GM21825 (cell line): ENCODE data around the gene NFATC4.
"Not testable (repeated sequence)": the region's sequence is repeated elsewhere in the genome, so short reads cannot be mapped to it uniquely, and the experiment has no call there.

ENCODE experiments used
- ATAC-seq: cut with Tn5 transposase; IDR thresholded peaks from one replicate; pipeline ENCODE4 v1.9.1; 2021; ENCODE audit warnings: mild to moderate bottlenecking, moderate library complexity; ENCODE audit not compliant: unreplicated experiment

NFATC4 gene

GRCh38 chr14:24387009-24387345, 19.0 kb downstream of the NFATC4 start:
- no peak for ATAC-seq

GRCh38 chr14:24387579-24387978, 19.6 kb downstream of the NFATC4 start:
- ATAC-seq: not testable (repeated sequence)

- no peak for ATAC-seq
These were observed 20.6 kb downstream of the NFATC4 start for GRCh38 chr14:24388474-24389179.

- no peak for ATAC-seq
These were observed 21.4 kb downstream of the NFATC4 start for GRCh38 chr14:24389226-24389848.

DNA sequence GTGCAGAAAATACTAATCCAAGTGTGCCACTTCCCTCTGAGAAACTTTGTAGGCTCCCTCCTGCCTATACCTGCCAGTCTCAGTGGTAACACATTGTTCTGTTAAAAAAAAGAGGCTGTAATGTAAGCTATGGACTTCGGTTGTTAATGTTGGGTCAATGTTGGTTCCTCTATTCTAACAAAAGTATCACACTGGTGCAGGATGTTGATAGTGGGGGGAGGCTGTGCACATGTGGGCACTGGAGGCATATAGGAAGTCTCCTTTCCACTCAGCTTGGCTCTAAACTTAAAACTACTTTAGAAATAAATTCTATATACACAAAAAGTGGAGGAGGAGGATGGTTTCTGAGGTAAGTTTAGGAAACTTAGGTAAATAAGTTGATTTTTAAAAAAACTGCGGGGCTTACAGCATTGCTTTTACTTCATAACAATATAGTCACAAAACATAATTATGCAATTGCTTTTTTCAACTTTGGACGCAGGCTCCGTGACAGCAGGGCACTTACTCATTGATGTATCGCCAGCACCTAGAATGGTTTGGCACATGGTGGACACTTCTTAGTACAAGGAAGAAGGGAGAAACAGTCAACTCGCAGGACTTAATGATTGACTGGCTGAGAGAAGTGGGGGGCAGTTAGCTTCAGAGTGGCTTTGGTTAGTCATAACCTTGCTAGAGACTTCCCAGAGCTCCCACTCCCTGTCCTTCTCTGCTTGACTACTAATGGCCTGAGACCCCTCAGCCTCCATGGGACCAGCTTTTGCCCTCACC, 22.9 kb downstream of the NFATC4 start:
- no peak for ATAC-seq

DNA sequence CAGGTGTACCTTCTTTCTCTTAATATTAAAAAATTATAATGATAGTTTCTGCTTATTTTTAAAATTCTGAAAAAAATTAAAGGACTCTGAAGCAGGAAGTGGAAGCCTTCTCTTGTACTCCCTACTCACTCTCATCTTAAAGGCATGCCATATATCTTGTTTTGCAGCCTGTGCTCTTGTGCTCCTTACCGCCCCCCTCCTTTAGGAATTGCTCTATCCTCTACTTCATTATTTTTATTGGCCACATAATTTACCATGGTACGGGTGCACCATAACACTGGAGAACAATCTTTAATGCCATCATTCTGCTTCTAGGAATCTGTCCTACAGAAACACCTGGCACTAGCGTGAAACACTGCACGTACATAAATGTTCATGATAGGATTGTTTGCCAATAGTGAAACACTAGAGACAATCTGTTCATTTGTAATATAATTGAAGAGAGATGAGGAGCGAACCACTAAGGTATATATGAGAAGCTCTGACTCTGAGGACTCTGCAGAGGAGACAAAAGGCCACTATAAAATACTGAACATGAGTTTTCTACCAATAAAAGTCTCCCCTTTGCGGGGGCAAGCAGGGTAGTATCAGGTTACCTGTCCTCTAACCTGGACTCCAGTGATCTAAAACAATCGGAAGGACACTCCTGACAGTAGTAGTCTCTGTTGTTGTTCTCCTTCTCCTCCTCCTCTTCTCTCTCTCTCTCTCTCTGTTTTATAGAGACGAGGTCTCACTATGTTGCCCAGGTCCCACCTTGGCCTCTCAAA, 24.5 kb downstream of the NFATC4 start:
- no peak for ATAC-seq

DNA sequence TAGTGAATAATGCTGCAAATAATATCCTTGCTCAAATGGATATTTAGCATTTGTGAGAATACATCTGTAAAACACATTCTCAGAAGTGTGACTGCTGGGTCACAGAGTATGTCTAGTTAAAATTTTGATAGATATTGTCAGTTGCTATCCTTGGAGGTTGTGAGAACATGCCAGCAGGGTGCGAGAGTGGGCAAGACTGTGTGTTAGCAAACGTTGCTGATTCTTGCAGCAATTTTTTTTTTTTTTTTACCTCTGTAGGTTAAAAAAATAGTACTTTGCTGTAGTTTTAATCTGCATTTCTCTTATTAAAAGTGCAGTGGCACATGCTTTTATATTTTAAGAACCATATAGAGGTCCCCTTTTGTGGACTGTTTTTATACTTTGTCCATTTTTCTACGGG, 26.3 kb downstream of the NFATC4 start:
- no peak for ATAC-seq

DNA sequence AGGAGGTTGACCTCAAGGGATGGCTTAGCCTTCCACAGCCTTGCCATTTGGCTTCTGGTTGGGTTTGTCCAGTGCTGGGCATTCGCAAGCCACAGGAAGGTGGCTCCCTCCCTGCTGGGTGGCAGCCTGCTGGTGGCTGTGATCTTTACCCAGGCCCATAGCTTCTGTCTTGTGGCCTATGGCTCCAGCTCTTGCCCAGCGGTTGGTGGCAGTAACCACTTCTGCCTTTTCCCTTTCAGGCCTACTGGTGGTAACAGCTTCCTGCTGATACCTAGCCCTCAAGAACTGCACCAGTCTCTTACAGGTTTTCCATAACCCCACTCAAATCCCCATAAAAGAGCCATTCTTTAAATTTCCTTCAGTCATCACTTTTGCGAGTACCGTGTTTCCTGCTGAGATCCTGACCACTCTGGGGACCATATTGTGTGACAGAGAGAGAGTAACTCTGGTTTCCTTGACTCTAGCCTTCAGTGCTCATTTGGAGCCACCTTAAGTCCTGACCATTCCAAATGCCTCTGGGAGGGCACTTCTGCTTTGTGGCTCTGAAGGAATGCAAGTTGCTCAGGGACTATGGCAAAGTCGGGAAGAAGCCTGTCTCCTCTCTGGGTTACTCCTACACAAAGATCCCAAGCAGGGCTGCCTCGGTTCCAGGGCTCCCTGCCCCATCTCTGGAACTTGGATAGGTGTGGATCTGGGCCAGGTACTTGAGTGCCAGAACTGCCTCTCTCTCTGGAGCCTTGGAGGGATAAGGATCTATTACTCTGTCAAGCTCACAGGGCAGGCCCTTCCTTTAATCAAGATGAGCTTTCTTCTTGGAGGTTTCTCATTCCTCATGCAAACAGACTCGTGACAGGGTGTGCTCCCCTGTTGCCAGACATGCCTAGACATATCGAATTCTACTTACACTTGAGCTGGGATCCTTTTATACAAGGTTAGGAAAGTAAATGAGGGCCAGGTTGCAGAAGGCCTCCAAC, 27.9 kb downstream of the NFATC4 start:
- ATAC-seq: no peak

DNA sequence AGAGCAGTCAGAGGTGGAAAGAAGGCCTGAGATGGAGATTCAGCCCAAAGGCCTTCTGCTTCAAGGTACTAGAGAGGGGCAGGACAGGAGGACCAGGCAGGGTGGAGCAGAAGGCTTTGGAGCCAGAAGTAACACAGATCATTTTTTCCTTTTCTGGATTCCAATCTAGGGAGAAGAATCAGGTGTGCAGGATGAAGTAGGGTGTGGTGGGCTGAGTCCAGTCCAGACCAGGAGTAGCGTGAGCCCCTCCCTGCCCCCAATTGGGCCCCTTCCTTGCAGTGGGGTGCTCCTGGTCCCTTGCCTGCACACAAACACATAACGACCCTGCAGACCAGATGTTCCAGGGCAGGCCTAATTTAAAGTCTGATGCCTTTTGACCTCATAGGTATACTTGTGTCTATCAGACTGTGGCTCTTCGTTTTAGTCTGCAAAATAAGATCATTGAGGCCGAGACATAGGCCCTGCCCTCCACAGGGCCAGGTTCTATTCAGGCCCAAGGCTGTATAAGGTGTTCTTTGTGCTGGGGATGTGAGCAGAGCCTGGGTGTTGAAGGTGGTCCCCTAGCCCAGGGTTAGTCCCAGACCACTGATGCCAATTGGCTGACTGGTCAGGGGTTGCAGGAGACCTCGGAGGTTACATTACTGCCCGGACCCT, 29.8 kb downstream of the NFATC4 start:
- ATAC-seq: no peak

- ATAC-seq: no peak
These were observed 30.3 kb downstream of the NFATC4 start for GRCh38 chr14:24398293-24398652.

DNA sequence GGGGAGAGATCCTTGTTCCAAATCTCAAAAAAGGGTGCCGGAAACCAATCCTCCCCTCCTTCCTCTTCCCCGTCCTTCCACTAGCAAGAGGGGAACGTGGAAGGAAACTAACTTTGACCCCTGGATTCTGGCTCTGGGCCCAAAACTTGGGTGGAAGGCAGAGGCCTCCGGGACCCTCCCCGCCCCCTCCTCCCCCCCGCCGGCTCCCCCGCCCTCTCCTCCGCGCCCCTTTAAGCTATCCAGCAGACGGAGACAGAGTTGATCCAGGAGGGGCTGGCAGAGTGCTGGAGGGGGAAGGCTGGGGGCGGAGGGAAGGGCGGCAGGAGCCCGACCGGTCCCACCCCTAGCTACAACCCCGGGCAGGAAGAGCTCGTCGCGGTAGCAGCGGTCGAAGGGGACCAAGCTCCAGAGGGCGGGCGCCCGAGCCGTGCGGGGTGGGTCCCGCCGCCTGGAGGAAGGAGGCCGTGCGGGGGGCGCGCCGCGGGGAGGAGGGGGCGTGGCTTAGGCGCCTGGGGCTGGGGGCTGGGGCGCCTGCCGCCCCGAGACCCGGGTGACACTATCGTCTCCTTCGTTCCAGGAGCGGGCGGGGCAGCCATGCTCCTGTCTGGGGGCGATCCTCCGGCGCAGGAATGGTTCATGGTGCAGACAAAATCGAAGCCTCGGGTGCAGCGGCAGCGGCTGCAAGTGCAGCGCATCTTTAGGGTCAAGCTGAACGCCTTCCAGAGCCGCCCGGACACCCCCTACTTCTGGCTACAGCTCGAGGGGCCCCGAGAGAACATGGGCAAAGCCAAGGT, 30.9 kb downstream of the NFATC4 start, which contains the start of gene NYNRIN:
TSS of gene NYNRIN (plus strand) at position 351 of the 794 bp plus-strand sequence. CDS start at position 595, 244 bp downstream.
- ATAC-seq: no peak

- ATAC-seq: no peak
These were observed 31.5 kb downstream of the NFATC4 start for GRCh38 chr14:24399447-24399822.

GRCh38 chr14:24399999-24400718, 32.2 kb downstream of the NFATC4 start:
- ATAC-seq: no peak

DNA sequence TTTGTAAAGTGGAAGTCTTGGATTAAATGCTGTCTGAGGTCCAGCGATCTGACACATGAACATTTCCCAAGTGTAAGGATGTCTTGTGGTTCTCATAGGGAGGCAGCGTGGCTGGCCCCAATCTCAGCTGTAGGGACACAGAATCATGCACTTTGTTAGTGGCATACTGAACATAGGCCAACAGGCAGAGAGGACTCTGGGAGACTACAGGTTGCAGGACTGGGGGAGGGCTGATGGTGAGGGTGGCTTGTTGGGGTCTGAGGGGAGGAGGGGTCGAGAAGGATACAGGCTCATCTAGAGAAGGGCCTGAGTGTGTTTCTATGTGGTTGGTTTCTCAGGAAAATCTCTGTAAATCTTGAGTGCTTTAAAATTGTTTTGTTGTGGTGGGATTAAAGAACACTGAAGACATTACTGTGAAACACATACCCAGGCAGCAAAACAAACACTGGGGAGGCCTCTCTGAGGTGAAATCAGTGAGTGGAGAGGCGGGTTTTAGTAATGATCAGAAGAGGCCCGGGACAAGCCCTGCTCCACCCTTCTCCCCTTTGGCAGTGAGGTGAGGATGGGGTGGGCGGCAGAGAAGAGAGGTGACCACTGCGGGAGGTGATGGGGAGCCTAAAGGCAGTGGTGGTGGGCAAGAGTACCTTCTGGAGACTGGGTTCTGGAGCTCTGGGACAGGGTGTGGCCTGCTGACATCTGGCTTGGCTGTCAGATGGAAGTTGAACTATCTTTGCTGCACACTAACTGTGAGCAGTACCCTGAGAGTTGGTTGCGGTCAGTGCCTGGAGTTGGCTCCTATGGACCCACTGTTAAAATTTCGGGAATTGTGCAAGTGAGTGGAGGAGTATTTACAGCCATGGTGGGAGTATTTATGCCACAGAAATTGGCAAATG, 34.1 kb downstream of the NFATC4 start:
- no peak for ATAC-seq

DNA sequence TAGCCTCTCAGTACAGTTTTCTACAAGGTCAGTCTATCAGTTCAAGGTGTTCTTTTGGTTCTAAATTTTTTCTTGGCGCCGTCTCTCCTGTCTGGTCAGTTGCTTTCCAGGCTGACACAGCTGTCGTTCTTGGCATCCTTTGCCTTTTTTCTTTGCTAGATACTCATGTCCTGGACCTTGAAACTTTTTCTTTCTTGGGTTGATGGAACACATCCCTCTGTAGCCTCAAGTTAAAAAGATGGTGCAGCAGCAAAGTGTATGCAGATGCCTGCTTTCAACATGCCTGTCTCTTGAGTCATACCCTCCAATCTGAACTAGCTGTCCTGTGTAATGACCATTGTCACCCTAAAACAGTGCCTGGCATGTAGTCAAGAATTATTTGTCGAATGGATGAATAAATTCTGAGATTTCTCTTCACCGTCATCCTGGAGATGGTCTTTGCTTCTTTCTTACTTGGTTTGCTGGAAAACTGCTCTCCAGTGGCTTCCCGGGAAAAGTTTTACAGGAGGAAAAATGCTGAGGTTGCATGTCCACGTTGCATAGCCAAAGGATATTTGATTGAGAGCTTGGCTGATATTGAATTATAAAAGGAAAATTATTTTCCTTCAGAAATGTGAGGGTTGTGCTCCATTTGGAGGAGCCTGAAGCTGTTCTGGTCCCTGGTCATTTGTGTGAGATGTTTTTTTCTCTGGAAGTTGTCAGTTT, 35.5 kb downstream of the NFATC4 start:
- no peak for ATAC-seq

- no peak for ATAC-seq
These were observed 36.8 kb downstream of the NFATC4 start for GRCh38 chr14:24404814-24405213.

DNA sequence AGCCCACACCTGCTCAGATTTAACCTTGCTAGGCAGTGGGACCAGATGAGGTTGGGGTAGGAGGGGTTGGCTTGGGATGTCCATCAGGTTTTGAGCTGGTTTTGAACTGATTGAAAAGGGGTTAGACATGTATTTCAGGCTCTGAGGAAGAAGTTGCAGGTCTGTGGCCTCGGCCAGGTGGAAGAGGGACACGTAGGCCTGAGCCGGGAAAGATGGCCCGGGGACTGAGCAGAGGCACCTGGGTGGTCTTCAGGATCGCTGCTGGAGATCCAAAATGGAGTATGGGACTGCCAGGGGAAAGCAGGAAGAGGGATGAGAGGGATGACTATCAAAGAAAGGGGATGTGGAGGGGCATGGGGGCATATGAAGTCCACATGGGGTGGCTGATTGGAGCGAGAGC, 38.4 kb downstream of the NFATC4 start:
- ATAC-seq: no peak
